ENCODE data around the gene PFDN1.
"Not testable (repeated sequence)": the region's sequence is repeated elsewhere in the genome, so short reads cannot be mapped to it uniquely, and the experiment has no call there.

The PFDN1 gene

GRCh38 chr5:140208065-140208464, 94.8 kb downstream of the PFDN1 start:
- DNase-seq (ENCODE audit: low spot score): no peak

- DNase-seq (ENCODE audit: low spot score): no peak
Measured at GRCh38 chr5:140207250-140207964, 95.5 kb downstream of the PFDN1 start.

- DNase-seq (ENCODE audit: low spot score): no peak
Measured at GRCh38 chr5:140205952-140206351, 96.9 kb downstream of the PFDN1 start.

- DNase-seq (ENCODE audit: low spot score): no peak
Measured at GRCh38 chr5:140205216-140205615, 97.7 kb downstream of the PFDN1 start.

- DNase-seq (ENCODE audit: low spot score): no peak
Measured at GRCh38 chr5:140202610-140203009, 100.3 kb downstream of the PFDN1 start.

GRCh38 chr5:140202078-140202477, 100.8 kb downstream of the PFDN1 start:
- no peak for DNase-seq (ENCODE audit: low spot score)

- DNase-seq (ENCODE audit: low spot score): not testable (repeated sequence)
Measured at GRCh38 chr5:140198915-140199314, 104.0 kb downstream of the PFDN1 start.

GRCh38 chr5:140197023-140197422, 105.9 kb downstream of the PFDN1 start:
- no peak for DNase-seq (ENCODE audit: low spot score)

- DNase-seq (ENCODE audit: low spot score): no peak
Measured at GRCh38 chr5:140196115-140196814, 106.6 kb downstream of the PFDN1 start.
